ENCODE results near the gene GAN.
"Not testable (repeated sequence)": the region's sequence is repeated elsewhere in the genome, so short reads cannot be mapped to it uniquely, and the experiment has no call there.

GAN gene

DNA sequence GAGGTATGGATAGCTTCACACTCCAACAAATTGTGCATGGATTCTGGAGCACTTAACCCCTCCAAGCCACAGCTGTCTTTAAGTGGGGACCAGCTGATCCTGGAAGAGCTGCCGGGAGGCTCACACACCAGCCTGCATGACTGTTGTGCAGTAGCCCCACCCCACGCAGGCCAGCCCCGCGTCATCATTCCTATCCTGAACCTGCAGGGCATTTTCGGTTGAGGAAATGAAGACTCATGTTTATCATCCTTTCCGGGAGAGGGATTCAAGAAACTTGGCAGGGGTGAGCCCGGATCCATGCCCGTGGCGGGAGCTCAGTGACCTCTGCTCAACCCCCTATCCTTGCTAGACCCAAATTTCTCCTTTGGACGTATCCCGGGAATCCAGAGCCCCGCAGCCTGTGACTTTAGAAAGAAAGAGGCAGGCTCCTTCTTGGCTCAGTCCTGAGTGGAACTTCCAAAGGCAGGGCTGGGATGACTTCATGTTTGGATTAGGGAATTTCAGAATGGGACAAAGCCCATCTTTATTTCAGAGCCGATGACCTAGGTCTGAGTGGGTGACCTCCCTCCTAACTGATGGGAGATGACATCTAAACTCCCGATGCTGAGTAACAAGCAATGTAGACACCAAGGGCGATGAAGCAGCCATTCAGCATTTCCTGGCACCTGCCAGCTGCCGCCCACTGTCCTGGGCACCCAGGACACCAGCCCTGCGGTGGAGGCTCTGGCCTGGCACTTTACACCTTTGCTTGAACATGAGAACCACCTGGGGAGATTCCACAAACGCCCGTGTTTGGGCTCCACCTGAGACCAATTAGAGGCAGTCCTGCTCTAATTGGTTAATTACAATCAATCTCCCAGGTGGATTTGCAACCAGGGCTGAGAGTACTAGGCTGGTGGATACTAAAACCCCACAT, 86.5 kb downstream of the GAN start:
- no peak for DNase-seq

GRCh38 chr16:81403208-81403600, 88.4 kb downstream of the GAN start:
- no peak for DNase-seq

DNA sequence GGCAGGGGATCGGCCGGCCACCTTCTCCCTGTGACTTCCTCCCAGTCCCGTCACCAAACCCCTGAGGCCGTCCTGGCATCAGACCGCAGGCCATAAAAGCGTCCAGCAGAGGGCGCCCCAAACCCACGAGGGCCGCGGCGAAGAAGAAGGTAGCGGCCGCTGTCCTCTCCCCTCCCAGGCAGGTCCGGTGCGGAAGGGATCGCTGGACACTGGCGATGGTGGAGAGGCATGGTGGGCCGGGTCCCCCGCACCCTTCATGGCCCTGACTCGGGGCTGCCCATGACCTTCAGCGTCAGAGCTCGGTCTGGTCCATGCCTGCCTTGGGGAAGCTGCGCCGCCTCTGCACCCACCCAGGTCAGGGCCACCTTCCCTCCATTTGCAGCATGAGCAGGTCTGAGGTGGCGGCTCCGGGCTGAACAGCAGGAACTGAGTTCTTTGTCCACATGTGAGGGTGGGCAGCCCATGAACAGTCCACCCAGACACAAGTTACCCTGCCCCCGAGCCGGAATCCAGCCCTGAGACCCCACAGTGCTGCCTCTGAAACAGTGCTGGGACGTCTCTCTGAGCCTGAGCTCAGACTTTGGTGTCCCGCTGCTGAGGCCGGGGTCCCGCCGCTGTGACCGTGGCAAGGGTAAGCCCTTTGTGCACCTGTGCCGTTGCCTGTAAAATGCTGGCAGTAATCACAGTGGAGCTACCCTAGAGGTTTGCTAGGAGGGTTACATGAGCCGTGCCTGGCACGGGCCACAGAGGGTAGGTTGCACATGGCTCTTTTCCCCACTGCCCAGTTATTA, 89.0 kb downstream of the GAN start:
- peak; percentile 91 for DNase-seq

- DNase-seq = not testable (repeated sequence)
Measured at GRCh38 chr16:81405002-81405401, 90.2 kb downstream of the GAN start.

- DNase-seq = no peak
Measured at GRCh38 chr16:81405702-81406113, 90.9 kb downstream of the GAN start.

DNA sequence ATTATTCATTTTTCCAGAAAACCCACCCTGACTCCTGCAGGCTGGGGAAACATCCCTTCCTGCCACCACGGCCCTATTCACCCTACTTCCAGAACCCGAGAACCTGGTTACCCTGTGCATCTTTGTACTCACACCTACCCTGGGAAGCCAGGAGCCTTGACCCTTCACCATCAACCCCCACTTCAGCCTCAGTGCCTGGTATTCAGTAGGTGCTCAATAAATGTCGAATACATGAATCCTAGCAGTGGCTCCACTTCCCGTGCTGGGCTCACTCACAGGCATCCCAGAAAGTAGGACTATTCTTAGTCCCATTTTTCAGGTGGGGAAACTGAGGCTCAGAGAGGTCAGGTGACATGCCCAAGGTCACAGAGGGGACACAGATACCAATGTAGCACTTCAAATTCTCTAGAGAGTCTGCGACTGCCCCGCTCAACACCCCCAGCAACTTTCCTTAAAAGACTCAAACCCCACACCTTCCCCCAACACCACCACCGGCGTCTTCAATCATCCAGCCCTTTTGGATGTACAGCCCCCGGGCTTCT, 93.7 kb downstream of the GAN start:
- DNase-seq = no peak

- no peak for DNase-seq
Measured at GRCh38 chr16:81409016-81409556, 94.3 kb downstream of the GAN start.

- DNase-seq = no peak
Measured at GRCh38 chr16:81410643-81411293, 96.0 kb downstream of the GAN start.

DNA sequence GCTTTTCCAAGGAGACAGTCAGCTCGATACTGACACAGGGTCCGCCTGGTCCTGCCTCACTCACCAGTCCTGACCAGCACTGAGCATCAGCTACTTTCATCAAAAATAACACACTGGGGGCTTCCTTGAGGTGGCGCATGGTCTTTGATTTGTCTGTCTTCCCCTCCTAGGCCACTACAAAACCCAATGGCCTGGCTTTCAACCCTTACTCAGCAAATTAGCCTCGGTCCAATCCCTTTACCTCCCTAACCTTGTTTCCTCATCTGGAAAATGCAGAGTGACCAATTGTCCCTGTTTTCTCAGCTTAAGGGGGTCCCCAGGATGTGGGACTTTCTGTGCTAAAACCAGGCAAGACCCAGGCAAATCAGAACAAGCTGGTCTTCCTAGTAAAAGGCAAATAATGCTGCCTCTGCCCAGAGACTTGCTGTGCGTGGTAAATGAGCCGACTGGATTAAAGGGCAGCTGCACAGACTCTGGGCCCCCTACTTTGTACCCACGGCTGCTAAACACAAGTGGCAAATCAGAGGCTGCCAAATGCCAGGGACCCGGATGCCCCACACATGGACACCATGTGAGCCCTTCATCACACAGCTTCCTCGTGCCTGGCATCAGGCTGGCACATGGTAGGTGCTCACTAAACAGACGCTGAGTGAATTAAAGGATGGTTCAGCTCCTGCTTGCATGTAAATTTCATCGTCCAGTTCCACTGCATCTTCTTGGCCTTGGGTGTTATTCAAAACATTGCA, 98.7 kb downstream of the GAN start:
- DNase-seq = no peak

DNA sequence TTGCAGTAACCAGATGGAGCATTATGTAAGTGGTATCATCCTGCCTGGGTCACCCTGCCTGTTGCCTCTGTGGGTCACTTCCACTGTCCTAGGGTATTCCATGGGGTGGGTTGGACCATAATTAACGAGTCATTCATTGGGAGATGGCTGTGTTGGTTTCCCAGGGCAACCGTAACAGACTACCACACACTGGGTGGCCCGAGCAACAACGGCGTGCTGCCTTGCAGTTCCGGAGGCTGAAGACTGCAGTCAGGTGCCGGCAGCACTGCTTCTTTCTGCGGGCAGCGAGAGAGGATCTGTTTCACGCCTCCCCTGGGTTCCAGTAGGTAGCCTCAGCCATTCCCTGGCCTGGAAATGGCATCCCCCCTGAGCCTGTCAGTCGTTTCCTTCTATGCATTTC, 101.0 kb downstream of the GAN start:
- no peak for DNase-seq

GRCh38 chr16:81416749-81417148, 102.0 kb downstream of the GAN start:
- no peak for DNase-seq

DNA sequence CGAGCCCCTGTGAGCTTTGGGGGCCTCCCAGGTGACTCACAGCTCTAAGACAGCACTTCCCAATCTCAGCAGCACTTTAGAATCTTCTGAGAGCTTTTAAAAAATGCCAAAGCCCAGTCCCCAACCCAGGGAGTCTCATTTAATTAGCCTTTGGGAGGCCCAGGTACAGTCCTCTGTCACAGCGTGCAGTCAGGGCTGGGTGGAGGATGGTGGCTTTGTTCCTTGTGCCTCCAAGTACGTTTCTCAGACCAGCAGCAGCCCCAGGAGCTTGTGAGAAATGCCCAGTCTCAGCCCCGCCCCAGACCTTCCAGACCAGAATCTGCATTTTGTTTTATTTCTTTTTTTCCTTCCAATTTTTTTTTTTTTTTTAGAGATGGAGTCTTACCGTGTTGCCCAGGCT, 102.4 kb downstream of the GAN start:
- DNase-seq = no peak

GRCh38 chr16:81419806-81420205, 105.0 kb downstream of the GAN start:
- DNase-seq = no peak

- DNase-seq = no peak
Measured at GRCh38 chr16:81421126-81421525, 106.4 kb downstream of the GAN start.

DNA sequence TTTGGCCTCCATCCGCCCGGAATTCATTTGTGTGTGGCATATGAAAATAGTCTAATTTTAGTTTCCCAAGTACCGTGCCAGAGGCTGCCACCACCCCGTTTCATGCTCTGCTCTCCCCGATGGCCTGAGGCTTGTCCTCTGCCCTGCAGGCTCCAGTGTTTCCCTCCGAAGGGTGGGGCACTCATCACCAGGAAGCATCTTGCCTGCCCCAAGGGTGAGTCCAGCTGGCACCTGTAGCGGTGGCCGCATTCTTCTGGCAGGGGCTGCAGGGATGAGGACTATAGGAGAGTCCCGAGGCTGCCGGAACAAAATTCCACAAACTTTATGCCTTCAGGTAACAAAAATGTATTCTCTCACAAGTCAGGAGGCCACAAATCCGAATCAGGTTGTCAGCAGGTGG, 106.8 kb downstream of the GAN start:
- DNase-seq = no peak

- DNase-seq = not testable (repeated sequence)
Measured at GRCh38 chr16:81422153-81422552, 107.4 kb downstream of the GAN start.

DNA sequence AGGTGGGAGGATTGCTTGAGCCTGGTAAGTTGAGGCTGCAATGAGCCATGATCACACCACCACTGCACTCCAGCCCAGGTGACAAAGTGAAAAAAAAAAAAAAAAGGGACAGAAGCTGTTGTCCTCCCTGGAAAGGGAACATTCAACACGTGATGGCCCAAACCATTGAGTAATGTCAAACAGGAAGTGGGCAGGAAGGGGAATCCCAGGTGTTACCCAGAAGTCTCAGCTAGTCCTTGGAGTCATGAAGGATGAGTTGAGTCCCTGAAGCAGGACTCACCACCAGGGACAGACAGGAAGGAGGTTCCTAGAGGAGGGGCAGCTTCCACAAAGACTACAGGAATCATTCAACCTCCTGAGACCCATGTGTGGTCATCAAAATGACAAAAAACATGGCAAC, 110.0 kb downstream of the GAN start:
- no peak for DNase-seq

DNA sequence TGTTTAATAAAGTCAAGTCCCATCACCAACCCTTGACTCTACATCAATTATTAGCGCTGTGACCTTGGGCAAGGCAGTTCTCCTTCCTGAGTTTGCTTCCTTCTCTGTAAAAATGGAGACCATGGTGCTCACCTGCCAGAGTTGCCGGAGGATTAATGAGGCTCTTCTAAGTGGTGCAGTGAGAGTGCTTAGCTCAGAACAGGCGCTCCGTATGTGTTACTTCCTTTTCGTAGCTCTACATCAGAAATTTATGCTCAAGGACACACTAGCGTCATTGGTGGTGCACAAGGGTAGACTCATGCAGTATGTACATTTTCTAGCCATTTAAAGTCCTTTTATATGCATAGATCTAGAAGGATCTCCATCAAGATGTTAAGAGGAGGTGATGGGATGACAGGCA, 112.5 kb downstream of the GAN start:
- DNase-seq = no peak

DNA sequence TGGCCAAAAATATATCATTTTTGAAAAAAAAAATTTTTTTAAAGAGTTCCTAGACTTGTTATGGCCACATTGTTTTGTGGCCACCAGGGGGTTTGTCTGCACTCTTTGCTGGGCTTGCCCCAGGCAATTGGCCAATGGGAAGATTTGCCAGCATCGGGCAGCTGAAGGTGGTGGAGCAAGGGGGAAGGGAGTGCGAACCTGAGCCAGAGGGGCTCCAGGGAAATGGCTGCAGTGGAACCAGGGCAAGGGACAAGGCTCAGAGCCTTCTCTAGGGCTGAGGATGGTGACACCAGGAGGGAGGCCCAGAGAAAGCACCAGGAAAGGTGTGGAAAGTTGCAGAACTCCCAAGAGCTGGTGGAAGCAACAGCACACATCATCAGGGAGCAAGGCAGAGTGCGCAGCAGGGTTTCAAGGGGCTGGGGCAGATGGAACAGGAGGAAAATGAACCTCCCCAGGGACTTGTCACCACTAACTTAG, 114.3 kb downstream of the GAN start:
- DNase-seq = no peak

DNA sequence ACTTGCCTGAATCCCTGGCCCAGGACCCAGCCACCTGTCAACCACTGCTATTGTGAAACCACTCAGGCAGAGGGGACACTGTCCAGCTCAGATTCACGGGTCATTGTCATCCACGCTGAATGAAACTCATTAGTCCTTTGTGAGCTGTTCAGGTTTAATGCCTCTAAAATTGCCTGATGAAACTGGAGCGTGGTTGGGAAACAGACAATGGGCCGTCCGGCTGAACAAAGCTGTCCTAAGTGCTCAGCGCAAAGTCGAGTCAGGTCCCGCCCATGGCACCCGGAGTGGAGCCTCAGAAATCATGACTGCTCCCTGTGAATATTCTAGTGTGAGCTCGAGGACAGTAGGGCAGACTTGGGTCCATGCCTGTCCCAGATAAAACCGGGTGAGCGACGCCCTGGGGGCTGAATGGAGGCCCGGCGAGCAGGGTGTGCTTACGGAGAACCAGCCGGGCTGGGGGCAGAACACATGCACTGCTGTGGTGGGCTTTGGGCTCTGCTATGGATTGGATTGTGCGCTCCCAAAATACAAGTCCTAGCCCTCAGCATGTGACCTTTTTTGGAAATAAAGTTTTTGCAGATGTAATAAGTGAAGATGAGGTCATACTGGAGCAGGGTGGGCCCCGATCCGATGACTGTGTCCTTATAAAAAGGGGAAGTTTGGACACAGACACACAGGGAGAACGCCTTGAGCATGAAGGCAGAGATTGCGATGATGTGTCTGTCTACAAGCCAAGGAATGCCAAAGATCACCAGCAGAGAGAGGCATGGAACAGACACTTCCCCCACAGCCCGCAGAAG, 117.0 kb downstream of the GAN start:
- no peak for DNase-seq

GRCh38 chr16:81432937-81433557, 118.3 kb downstream of the GAN start:
- DNase-seq = no peak

Data from activated CD4-positive, CD25-positive, alpha-beta regulatory T cell treated with anti-CD3 and anti-CD28 coated beads, Interleukin-2, amount 50 U/mL, for 72 hours (primary cell).